ENCODE data around the gene JOSD1.

- TF ChIP-seq CTCF (IDR thresholded peaks at IDR 0.05) (no peak), POLR2AphosphoS5 (IDR thresholded peaks at IDR 0.05; ENCODE audit: insufficient read depth in 1 of 2, low read depth in 1 of 2) (no peak), POLR2A (IDR thresholded peaks at IDR 0.05) (no peak)
Observed at GRCh38 chr22:38710866-38711265, 10.1 kb upstream of the JOSD1 start.

Data from vagina (tissue), 2 donors.